Measurements from ENCODE around the gene NXN. TPM values are rescaled to one million over a fixed set of nuclear protein-coding genes. Genes with fewer than 3 reads are reported as not detected.
"Not testable (repeated sequence)": the region's sequence is repeated elsewhere in the genome, so short reads cannot be mapped to it uniquely, and the experiment has no call there.

NXN gene
- polyA plus RNA-seq, 1 experiment = 88.8 TPM

GRCh38 chr17:958712-959451 lies 20.7 kb downstream of the NXN start:
- Histone ChIP-seq H3K36me3 (ENCODE audit: control insufficient read depth, insufficient read depth, low read length) (peaks cover 4% of the 10 kb centered on the region), H3K4me3 (ENCODE audit: low read depth, low read length) (no peak overlapping the region), H3K27me3 (ENCODE audit: control insufficient read depth, insufficient read depth, low read length) (no peaks in the 10 kb centered on the region)
- POLR2A ChIA-PET = no interaction called here
- TF ChIP-seq, protein P1, sequence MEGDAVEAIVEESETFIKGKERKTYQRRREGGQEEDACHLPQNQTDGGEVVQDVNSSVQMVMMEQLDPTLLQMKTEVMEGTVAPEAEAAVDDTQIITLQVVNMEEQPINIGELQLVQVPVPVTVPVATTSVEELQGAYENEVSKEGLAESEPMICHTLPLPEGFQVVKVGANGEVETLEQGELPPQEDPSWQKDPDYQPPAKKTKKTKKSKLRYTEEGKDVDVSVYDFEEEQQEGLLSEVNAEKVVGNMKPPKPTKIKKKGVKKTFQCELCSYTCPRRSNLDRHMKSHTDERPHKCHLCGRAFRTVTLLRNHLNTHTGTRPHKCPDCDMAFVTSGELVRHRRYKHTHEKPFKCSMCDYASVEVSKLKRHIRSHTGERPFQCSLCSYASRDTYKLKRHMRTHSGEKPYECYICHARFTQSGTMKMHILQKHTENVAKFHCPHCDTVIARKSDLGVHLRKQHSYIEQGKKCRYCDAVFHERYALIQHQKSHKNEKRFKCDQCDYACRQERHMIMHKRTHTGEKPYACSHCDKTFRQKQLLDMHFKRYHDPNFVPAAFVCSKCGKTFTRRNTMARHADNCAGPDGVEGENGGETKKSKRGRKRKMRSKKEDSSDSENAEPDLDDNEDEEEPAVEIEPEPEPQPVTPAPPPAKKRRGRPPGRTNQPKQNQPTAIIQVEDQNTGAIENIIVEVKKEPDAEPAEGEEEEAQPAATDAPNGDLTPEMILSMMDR (IDR thresholded peaks at IDR 0.05; ENCODE audit: insufficient read depth, low read depth, low read length) = no peak
- no peak for DNase-seq (ENCODE audit: low read depth)
- CTCF ChIA-PET = interaction anchor here (0.9 to 2.8 kb wide), 2 partner anchors 13 to 31 kb away, joined by 3 to 8 read pairs; no protein-coding TSS in a partner anchor

- Histone ChIP-seq H3K4me3 (ENCODE audit: low read depth, low read length) (no peak overlapping the region), H3K27me3 (ENCODE audit: control insufficient read depth, insufficient read depth, low read length) (no peaks in the 10 kb centered on the region), H3K36me3 (ENCODE audit: control insufficient read depth, insufficient read depth, low read length) (peaks cover 6% of the 10 kb centered on the region)
- DNase-seq (ENCODE audit: low read depth) = no peak
- ChIA-PET CTCF (interaction anchor here (0.9 to 2.8 kb wide), 3 partner anchors 14 to 38 kb away, joined by 3 to 8 read pairs (median 4); no protein-coding TSS in a partner anchor), POLR2A (no interaction called here)
- TF ChIP-seq, protein P1 (IDR thresholded peaks at IDR 0.05; ENCODE audit: insufficient read depth, low read depth, low read length) = no peak
These were observed 21.6 kb downstream of the NXN start for GRCh38 chr17:957856-958421.

GRCh38 chr17:956905-957304 lies 22.7 kb downstream of the NXN start:
- H3K27me3 ChIP-seq (ENCODE audit: control insufficient read depth, insufficient read depth, low read length) = no peaks in the 10 kb centered on the region
- POLR2A ChIA-PET = no interaction called here
- TF ChIP-seq, protein P1 (IDR thresholded peaks at IDR 0.05; ENCODE audit: insufficient read depth, low read depth, low read length) = no peak
- no peak overlapping the region for H3K4me3 ChIP-seq (ENCODE audit: low read depth, low read length)
- CTCF ChIA-PET = interaction anchor here (0.6 to 2.8 kb wide), 6 partner anchors 8 to 46 kb away, joined by 3 to 8 read pairs (median 6); no protein-coding TSS in a partner anchor
- DNase-seq (ENCODE audit: low read depth) = no peak
- peaks cover 5% of the 10 kb centered on the region for H3K36me3 ChIP-seq (ENCODE audit: control insufficient read depth, insufficient read depth, low read length)

DNA sequence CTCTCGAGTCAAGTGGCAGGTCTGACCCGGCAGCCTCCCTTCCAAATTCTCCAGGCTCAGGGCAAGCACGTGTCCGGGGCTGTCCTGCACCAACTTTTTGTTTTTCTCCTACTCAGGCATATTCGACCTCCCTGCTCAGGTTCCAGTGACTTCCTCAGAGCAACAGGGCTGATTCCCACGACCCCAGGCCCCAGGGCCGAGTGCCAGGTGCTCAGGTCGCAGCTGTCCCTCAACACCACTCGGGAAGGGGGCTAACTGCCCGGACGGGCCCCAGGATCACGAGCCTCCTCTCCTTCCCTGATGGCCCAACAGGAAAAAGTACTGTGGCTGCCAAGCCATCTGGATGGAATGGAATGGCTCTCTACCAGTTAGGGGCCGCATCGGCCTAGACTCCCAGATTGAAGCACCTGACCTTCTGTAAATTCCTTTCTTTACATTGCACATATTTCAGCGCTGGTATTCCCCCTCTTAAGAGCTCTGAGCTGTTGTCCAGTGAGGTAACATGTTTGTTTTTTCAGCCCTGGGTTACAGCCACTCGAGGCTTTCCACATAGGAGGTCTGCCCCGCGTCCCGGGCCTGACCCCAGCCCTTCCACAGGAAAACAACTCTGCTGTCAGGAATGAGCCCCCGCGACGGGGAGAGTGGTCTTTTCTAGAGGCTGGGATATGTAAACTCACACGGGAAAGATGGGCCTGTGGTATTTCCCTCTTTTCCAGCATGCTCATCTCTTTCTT lies 25.0 kb downstream of the NXN start:
- no peak for DNase-seq (ENCODE audit: low read depth)
- Histone ChIP-seq H3K36me3 (ENCODE audit: control insufficient read depth, insufficient read depth, low read length) (peaks cover 5% of the 10 kb centered on the region), H3K4me3 (ENCODE audit: low read depth, low read length) (no peak overlapping the region), H3K27me3 (ENCODE audit: control insufficient read depth, insufficient read depth, low read length) (no peaks in the 10 kb centered on the region)
- TF ChIP-seq, protein P1 (IDR thresholded peaks at IDR 0.05; ENCODE audit: insufficient read depth, low read depth, low read length) = no peak
- POLR2A ChIA-PET = interaction anchor here (0.6 kb wide), 1 partner anchor 755 kb away, joined by 3 read pairs; no protein-coding TSS in a partner anchor
- CTCF ChIA-PET = no interaction called here

DNA sequence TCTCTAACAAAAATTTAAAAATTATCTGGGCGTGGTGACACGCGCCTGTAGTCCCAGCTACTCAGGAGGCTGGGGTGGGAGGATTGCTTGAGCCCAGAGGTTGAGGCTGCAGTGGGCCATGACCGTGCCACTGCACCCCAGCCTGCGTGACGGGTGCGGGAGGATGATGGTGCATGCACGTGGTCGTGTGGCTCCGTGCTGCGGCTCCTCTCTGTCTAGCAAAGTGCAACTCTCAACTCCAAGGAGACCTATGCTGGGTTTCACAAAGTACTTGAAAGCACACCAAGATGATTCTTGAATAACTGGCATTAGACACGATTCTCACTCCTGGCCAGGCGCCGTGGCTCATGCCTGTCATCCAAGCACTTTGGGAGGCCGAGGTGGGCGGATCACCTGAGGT lies 25.8 kb downstream of the NXN start:
- no peak overlapping the region for H3K4me3 ChIP-seq (ENCODE audit: low read depth, low read length)
- H3K36me3 ChIP-seq (ENCODE audit: control insufficient read depth, insufficient read depth, low read length) = peaks cover 3% of the 10 kb centered on the region
- ChIA-PET CTCF (no interaction called here), POLR2A (no interaction called here)
- DNase-seq (ENCODE audit: low read depth) = no peak
- H3K27me3 ChIP-seq (ENCODE audit: control insufficient read depth, insufficient read depth, low read length) = no peaks in the 10 kb centered on the region
- TF ChIP-seq, protein P1 (IDR thresholded peaks at IDR 0.05; ENCODE audit: insufficient read depth, low read depth, low read length) = no peak

DNA sequence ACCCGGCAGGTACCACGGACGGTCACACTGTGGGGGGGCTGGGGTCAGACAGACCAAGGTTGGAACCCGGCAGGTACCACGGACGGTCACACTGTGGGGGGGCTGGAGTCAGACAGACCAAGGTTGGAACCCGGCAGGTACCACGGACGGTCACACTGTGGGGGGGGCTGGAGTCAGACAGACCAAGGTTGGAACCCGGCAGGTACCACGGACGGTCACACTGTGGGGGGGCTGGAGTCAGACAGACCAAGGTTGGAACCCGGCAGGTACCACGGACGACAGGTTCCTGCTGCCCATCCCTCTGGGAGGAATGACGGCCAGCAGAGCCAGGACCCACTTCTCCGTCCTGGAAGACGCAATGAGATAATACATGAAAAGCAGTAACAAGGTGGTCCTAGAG lies 27.0 kb downstream of the NXN start:
- H3K36me3 ChIP-seq (ENCODE audit: control insufficient read depth, insufficient read depth, low read length); H3K4me3 ChIP-seq (ENCODE audit: low read depth, low read length); CTCF ChIA-PET; DNase-seq (ENCODE audit: low read depth); H3K27me3 ChIP-seq (ENCODE audit: control insufficient read depth, insufficient read depth, low read length); POLR2A ChIA-PET: not testable (repeated sequence)
